ENCODE results near the gene ARSG.

The ARSG gene

GRCh38 chr17:68456339-68457167 lies 165.3 kb downstream of the ARSG start:
- DNase-seq = peak; percentile 71 to 74 (median 73)

- DNase-seq = no peak
These were observed 165.9 kb downstream of the ARSG start, which contains the start of gene WIPI1 for GRCh38 chr17:68457168-68457538. Gene WIPI1, minus strand, starts transcription at chr17:68457496. Its CDS starts 75 bp downstream, at chr17:68457421.

- DNase-seq = peak; percentile 100
These were observed 166.4 kb downstream of the ARSG start for GRCh38 chr17:68457539-68458259.

GRCh38 chr17:68458260-68459036 lies 167.2 kb downstream of the ARSG start:
- DNase-seq = no peak

GRCh38 chr17:68459037-68459639 lies 167.8 kb downstream of the ARSG start:
- DNase-seq = no peak

GRCh38 chr17:68460146-68460545 lies 168.9 kb downstream of the ARSG start:
- DNase-seq = peak in 1 of 3 donors; percentile 51

- no peak for DNase-seq
These were observed 169.4 kb downstream of the ARSG start for GRCh38 chr17:68460715-68461114.

GRCh38 chr17:68461122-68461539 lies 169.8 kb downstream of the ARSG start:
- no peak for DNase-seq

- DNase-seq = peak; percentile 51 to 72 (median 57)
These were observed 170.3 kb downstream of the ARSG start for GRCh38 chr17:68461589-68461988.

GRCh38 chr17:68462381-68463210 lies 171.3 kb downstream of the ARSG start:
- DNase-seq = peak; percentile 90 to 95 (median 91)

GRCh38 chr17:68463211-68464019 lies 172.1 kb downstream of the ARSG start:
- DNase-seq = no peak

GRCh38 chr17:68468334-68468733 lies 177.0 kb downstream of the ARSG start:
- no peak for DNase-seq

- no peak for DNase-seq
These were observed 177.5 kb downstream of the ARSG start for GRCh38 chr17:68468788-68469187.

Measured in suppressor macrophage treated with lipopolysaccharide for 1 hour (primary cell).